ENCODE results near the gene SOD2.
"Not testable (repeated sequence)": the region's sequence is repeated elsewhere in the genome, so short reads cannot be mapped to it uniquely, and the experiment has no call there.

Gene SOD2

GRCh38 chr6:159693128-159693893 is at the start of gene SOD2:
TSS of gene SOD2 (minus strand) at chr6:159693241. CDS start at chr6:159693167, 74 bp downstream.
- peak; percentile 99 for DNase-seq

GRCh38 chr6:159742165-159742564 is 49.1 kb upstream of the SOD2 start:
- DNase-seq = no peak

- DNase-seq = no peak
Measured at GRCh38 chr6:159739341-159739740, 46.3 kb upstream of the SOD2 start.

GRCh38 chr6:159736908-159737307 is 43.9 kb upstream of the SOD2 start:
- no peak for DNase-seq

- DNase-seq = not testable (repeated sequence)
Measured at GRCh38 chr6:159733395-159733794, 40.4 kb upstream of the SOD2 start.

GRCh38 chr6:159732550-159732949 is 39.5 kb upstream of the SOD2 start:
- not testable (repeated sequence) for DNase-seq

GRCh38 chr6:159730332-159730676 is 37.3 kb upstream of the SOD2 start:
- no peak for DNase-seq

- DNase-seq = peak; percentile 63
Measured at GRCh38 chr6:159729598-159730331, 36.7 kb upstream of the SOD2 start.

- peak; percentile 43 for DNase-seq
Measured at GRCh38 chr6:159728531-159728964, 35.5 kb upstream of the SOD2 start.

- DNase-seq = no peak
Measured at GRCh38 chr6:159727717-159728445, 34.8 kb upstream of the SOD2 start.

- DNase-seq = peak; percentile 96
Measured at GRCh38 chr6:159726918-159727716, 34.1 kb upstream of the SOD2 start, which contains the start of gene WTAP. TSS of gene WTAP (plus strand) at chr6:159727506. CDS start at chr6:159736266, 8,760 bp downstream.

GRCh38 chr6:159726255-159726917 is 33.3 kb upstream of the SOD2 start:
- DNase-seq = no peak

GRCh38 chr6:159725208-159725607 is 32.2 kb upstream of the SOD2 start:
- DNase-seq = not testable (repeated sequence)

- DNase-seq = no peak
Measured at GRCh38 chr6:159724778-159725177, 31.7 kb upstream of the SOD2 start.

GRCh38 chr6:159723259-159723658 is 30.2 kb upstream of the SOD2 start:
- DNase-seq = no peak

GRCh38 chr6:159722655-159723054 is 29.6 kb upstream of the SOD2 start:
- no peak for DNase-seq

GRCh38 chr6:159721981-159722380 is 28.9 kb upstream of the SOD2 start:
- not testable (repeated sequence) for DNase-seq

GRCh38 chr6:159720708-159721107 is 27.7 kb upstream of the SOD2 start:
- no peak for DNase-seq

- DNase-seq = no peak
Measured at GRCh38 chr6:159719287-159719686, 26.2 kb upstream of the SOD2 start.

- no peak for DNase-seq
Measured at GRCh38 chr6:159718634-159719033, 25.6 kb upstream of the SOD2 start.

- DNase-seq = peak; percentile 98
Measured at GRCh38 chr6:159716247-159717096, 23.4 kb upstream of the SOD2 start.

Data from suppressor macrophage treated with lipopolysaccharide for 4 hours (primary cell).